ENCODE measurements around the gene NUTM1.
"Not testable (repeated sequence)": the region's sequence is repeated elsewhere in the genome, so short reads cannot be mapped to it uniquely, and the experiment has no call there.

The NUTM1 gene

GRCh38 chr15:34337557-34338306, 5.4 kb upstream of the NUTM1 start, which contains the start of gene SLC12A6:
Gene SLC12A6 (minus strand): TSS chr15:34337781. CDS start chr15:34336680, 1,101 bp downstream.
- peak; percentile 85 for DNase-seq (ENCODE audit: low read depth)

GRCh38 chr15:34338347-34338746, 4.8 kb upstream of the NUTM1 start:
- DNase-seq (ENCODE audit: low read depth) = no peak

GRCh38 chr15:34339946-34340345, 3.2 kb upstream of the NUTM1 start:
- DNase-seq (ENCODE audit: low read depth) = no peak

- DNase-seq (ENCODE audit: low read depth) = no peak
These were observed 1.5 kb upstream of the NUTM1 start for GRCh38 chr15:34341381-34342212.

GRCh38 chr15:34342213-34342736, 840 bp upstream of the NUTM1 start:
- DNase-seq (ENCODE audit: low read depth) = not testable (repeated sequence)

- no peak for DNase-seq (ENCODE audit: low read depth)
These were observed 5.0 kb downstream of the NUTM1 start for GRCh38 chr15:34347951-34348638.

GRCh38 chr15:34348735-34349300, 5.7 kb downstream of the NUTM1 start:
- DNase-seq (ENCODE audit: low read depth) = no peak

- DNase-seq (ENCODE audit: low read depth) = no peak
These were observed 6.7 kb downstream of the NUTM1 start for GRCh38 chr15:34349769-34350168.

- DNase-seq (ENCODE audit: low read depth) = not testable (repeated sequence)
These were observed 9.9 kb downstream of the NUTM1 start for GRCh38 chr15:34352996-34353395.

- DNase-seq (ENCODE audit: low read depth) = no peak
These were observed 10.5 kb downstream of the NUTM1 start for GRCh38 chr15:34353627-34354026.

- DNase-seq (ENCODE audit: low read depth) = no peak
These were observed 11.2 kb downstream of the NUTM1 start for GRCh38 chr15:34354286-34354685.

GRCh38 chr15:34355241-34355640, 12.1 kb downstream of the NUTM1 start:
- DNase-seq (ENCODE audit: low read depth) = no peak

- no peak for DNase-seq (ENCODE audit: low read depth)
These were observed 14.5 kb downstream of the NUTM1 start for GRCh38 chr15:34357653-34358052.

- DNase-seq (ENCODE audit: low read depth) = no peak
These were observed 15.3 kb downstream of the NUTM1 start for GRCh38 chr15:34358367-34358766.

GRCh38 chr15:34358948-34359347, 15.8 kb downstream of the NUTM1 start:
- DNase-seq (ENCODE audit: low read depth) = no peak

- no peak for DNase-seq (ENCODE audit: low read depth)
These were observed 16.3 kb downstream of the NUTM1 start for GRCh38 chr15:34359416-34359815.

- DNase-seq (ENCODE audit: low read depth) = no peak
These were observed 17.2 kb downstream of the NUTM1 start for GRCh38 chr15:34360298-34360697.

GRCh38 chr15:34361278-34361677, 18.2 kb downstream of the NUTM1 start:
- no peak for DNase-seq (ENCODE audit: low read depth)

- DNase-seq (ENCODE audit: low read depth) = no peak
These were observed 19.1 kb downstream of the NUTM1 start for GRCh38 chr15:34362047-34362773.

- DNase-seq (ENCODE audit: low read depth) = no peak
These were observed 20.9 kb downstream of the NUTM1 start for GRCh38 chr15:34364041-34364440.

- DNase-seq (ENCODE audit: low read depth) = no peak
These were observed 22.1 kb downstream of the NUTM1 start for GRCh38 chr15:34365091-34365825.
